WERI-Rb-1 (cell line): ENCODE measurements around the gene WDR73.
A peak's percentile ranks its signal among the peaks of the same experiment; 100 is the strongest.

Source experiments
- DNase-seq: peaks from one replicate; pipeline ENCODE4 v3.0.0-alpha.2; 2020
- H3K27ac ChIP-seq: fragments of 250-450 bp; sonication (Bioruptor Pico); 2 replicates; pipeline ENCODE4 v1.5.1; 2020; ENCODE audit warnings: mild to moderate bottlenecking, moderate library complexity
- H3K27me3 ChIP-seq: fragments of 250-450 bp; sonication (Bioruptor Pico); 2 replicates; pipeline ENCODE4 v1.5.1; 2021; ENCODE audit warnings: mild to moderate bottlenecking, low read depth, moderate library complexity; ENCODE audit not compliant: insufficient read depth, severe bottlenecking
- H3K36me3 ChIP-seq: fragments of 250-450 bp; sonication (Bioruptor Pico); 2 replicates; pipeline ENCODE4 v1.5.1; 2020; ENCODE audit warnings: mild to moderate bottlenecking, moderate library complexity
- H3K4me3 ChIP-seq: 2 replicates; pipeline ENCODE4 v1.5.1; 2011; ENCODE audit warnings: low read depth, mild to moderate bottlenecking, control low read depth, low read length
- H3K9me3 ChIP-seq: fragments of 250-450 bp; sonication (Bioruptor Pico); 2 replicates; pipeline ENCODE4 v1.5.1; 2021; ENCODE audit warnings: mild to moderate bottlenecking, moderate library complexity; ENCODE audit not compliant: severe bottlenecking
- CTCF ChIP-seq: IDR thresholded peaks from 2 replicates; pipeline ENCODE4 v1.5.1; 2011; ENCODE audit warnings: low read depth, mild to moderate bottlenecking, control low read depth, inconsistent platforms, low read length

WDR73 gene

DNA sequence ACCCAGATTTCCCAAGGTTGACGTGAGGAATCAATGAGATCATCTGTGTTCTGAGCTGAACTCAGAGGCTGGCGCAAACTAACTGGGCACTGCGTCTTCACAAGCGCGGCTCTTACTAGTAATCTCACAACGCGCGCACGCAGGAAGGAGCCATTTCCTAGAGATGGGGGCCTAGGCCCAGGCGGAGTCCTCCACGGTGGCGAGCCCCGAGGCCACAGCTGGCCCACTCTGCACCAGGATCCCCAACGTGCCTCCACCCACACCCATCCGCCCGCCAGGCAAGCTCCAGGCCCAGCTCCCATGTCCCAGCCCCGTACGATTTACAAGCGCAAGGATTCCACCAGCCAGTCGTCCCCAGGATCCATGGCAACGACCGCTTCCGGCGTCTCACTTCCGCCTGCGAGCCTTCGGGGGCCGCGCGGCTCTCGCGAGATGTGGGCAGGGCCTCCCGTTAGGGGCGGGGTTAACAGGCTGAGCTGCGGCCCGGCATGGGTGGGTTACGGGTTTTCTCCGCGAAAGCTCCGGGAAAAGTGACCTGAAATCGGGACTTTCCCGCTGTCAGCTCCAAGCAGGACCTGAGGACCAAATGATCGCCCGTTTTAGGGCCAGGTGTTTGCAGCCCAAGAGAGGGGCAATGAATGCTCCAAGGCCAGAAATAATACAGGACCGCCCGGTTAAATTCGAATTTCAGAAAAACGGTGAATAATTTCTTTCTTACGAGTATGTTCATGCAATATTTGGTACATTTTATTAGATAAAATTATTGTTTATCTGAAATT is at the start of gene WDR73:
TSS of gene WDR73 (minus strand) at position 374 of the 779 bp plus-strand sequence. CDS start at position 365, 9 bp downstream.
- Histone ChIP-seq H3K27ac (peak within 1 kb of the TSS; percentile 76), H3K4me3 (peak within 1 kb of the TSS; percentile 84), H3K9me3 (no peaks in the 10 kb centered on the region), H3K36me3 (peaks cover 37% of the 10 kb centered on the region), H3K27me3 (no peaks in the 10 kb centered on the region)
- DNase-seq, result peak; percentile 94
- TF ChIP-seq CTCF, result no peak

- Histone ChIP-seq H3K36me3 (peaks cover 15% of the 10 kb centered on the region), H3K27ac (no peak overlapping the region), H3K4me3 (no peak overlapping the region), H3K9me3 (no peaks in the 10 kb centered on the region), H3K27me3 (no peaks in the 10 kb centered on the region)
- no peak for DNase-seq
- TF ChIP-seq CTCF, result no peak
Observed at GRCh38 chr15:84703808-84704207, 49.7 kb upstream of the WDR73 start.

- DNase-seq, result no peak
- H3K27me3 ChIP-seq, result no peaks in the 10 kb centered on the region
- no peak overlapping the region for H3K27ac ChIP-seq
- no peak for TF ChIP-seq CTCF
- peaks cover 15% of the 10 kb centered on the region for H3K36me3 ChIP-seq
- no peak overlapping the region for H3K4me3 ChIP-seq
- no peaks in the 10 kb centered on the region for H3K9me3 ChIP-seq
Observed at GRCh38 chr15:84702961-84703482, 48.9 kb upstream of the WDR73 start.

GRCh38 chr15:84699538-84700191 is 45.6 kb upstream of the WDR73 start:
- Histone ChIP-seq H3K9me3 (no peaks in the 10 kb centered on the region), H3K27me3 (no peaks in the 10 kb centered on the region), H3K27ac (no peak overlapping the region), H3K36me3 (peaks cover 5% of the 10 kb centered on the region; the same call in 1 of the 2 replicates), H3K4me3 (no peak overlapping the region)
- TF ChIP-seq CTCF, result no peak
- no peak for DNase-seq

DNA sequence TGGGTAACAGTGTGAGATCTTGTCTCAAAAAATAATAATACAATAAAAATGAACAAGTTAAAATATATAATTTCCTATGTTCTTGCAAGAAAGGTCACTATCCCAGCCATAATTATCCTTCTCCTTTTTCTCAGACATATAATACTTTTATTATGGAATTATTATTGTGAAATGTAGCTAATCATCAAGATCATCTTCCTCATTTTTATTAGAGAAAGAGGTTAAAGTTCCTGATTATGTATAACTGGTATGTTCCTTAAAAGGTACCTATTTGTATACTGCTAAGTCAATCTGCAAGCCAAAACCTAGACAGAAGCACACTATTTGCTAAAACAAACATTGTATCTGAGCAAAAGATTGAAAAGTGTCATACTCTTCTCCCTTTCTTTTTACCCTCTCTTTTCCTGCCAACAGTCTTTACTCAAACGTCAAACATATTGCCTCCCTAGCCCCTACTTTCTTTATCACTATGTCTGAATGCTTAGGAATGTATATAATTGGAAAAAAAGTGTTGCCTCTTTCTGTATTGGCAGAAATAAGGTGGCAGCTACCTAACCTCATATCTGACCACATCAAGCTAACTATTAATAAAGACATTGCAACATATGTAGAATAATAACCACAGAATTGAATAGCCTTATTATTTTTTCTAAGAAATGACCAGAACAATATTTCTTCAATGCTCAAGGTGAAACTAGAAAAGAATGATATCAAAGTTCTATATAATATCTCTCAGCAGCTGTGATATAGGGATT is 43.3 kb upstream of the WDR73 start:
- no peak for DNase-seq
- Histone ChIP-seq H3K27ac (no peak overlapping the region), H3K36me3 (0 out of 2 replicates have a peak, but pooled peaks cover 1% of the 10 kb centered on the region), H3K9me3 (no peaks in the 10 kb centered on the region), H3K27me3 (no peaks in the 10 kb centered on the region), H3K4me3 (no peak overlapping the region)
- TF ChIP-seq CTCF, result no peak
